ENCODE measurements around the gene MYT1. TPM values are rescaled to one million over a fixed set of nuclear protein-coding genes. Genes with fewer than 3 reads are reported as not detected.
"Not testable (repeated sequence)": the region's sequence is repeated elsewhere in the genome, so short reads cannot be mapped to it uniquely, and the experiment has no call there.

Gene MYT1
- polyA plus RNA-seq, 4 donors: 0.63 to 0.77 TPM; not detected in 2

- no peak for FAIRE-seq
- Histone ChIP-seq H3K9me3 (ENCODE audit: control insufficient read depth in 2 of 2, insufficient read depth in 1 of 2, low read depth in 1 of 2, low read length in 1 of 2) (no peaks in the 10 kb centered on the region), H3K27ac (ENCODE audit: low read depth in 1 of 3, low read length in 2 of 3) (no peak overlapping the region), H3K27me3 (ENCODE audit: control insufficient read depth in 3 of 3, insufficient read depth in 3 of 3, low read length in 3 of 3) (no peaks in the 10 kb centered on the region), H3K36me3 (ENCODE audit: control insufficient read depth in 3 of 3, insufficient read depth in 2 of 3, low read depth in 1 of 3, low read length in 3 of 3) (no peaks in the 10 kb centered on the region), H3K4me3 (ENCODE audit: low read depth in 1 of 3, low read length in 3 of 3) (no peak overlapping the region), H3K4me1 (ENCODE audit: control insufficient read depth in 3 of 3, insufficient read depth in 2 of 3, low read depth in 1 of 3, low read length in 2 of 3) (peaks cover 0 to 20% (median 0%) of the 10 kb centered on the region in 3 donors)
- 28 to 75% (median 43%) methylated on average over 5 of the region's 5 CpGs for WGBS, 3 donors
- DNase-seq: no peak
Measured at GRCh38 chr20:64233725-64234124, 69.5 kb downstream of the MYT1 start.

DNA sequence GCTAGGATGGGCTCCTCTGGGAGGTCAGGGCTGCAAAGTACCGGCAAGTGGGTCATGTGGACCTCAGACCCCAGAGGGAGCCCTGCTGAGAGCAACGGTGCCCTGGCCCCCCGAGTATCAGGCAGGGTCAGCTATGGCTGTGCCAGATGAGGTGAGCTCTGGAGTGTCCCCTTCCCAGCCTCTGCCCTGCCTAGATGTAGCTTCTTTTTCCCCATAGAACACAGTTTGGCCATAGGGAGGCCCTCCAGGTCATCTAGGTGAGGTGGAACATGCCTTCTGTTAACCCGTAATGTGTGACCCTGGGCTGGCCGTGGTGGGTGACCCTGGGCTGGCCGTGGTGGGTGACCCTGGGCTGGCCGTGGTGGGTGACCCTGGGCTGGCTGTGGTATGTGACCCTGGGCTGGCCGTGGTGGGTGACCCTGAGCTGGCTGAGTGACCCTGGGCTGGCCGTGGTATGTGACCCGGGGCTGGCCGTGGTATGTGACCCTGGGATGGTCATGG is 70.1 kb downstream of the MYT1 start:
- Histone ChIP-seq H3K4me1 (ENCODE audit: control insufficient read depth in 3 of 3, insufficient read depth in 2 of 3, low read depth in 1 of 3, low read length in 2 of 3) (peaks cover 0 to 14% (median 0%) of the 10 kb centered on the region in 3 donors), H3K27me3 (ENCODE audit: control insufficient read depth in 3 of 3, insufficient read depth in 3 of 3, low read length in 3 of 3) (no peaks in the 10 kb centered on the region), H3K36me3 (ENCODE audit: control insufficient read depth in 3 of 3, insufficient read depth in 2 of 3, low read depth in 1 of 3, low read length in 3 of 3) (no peaks in the 10 kb centered on the region), H3K27ac (ENCODE audit: low read depth in 1 of 3, low read length in 2 of 3) (no peak overlapping the region), H3K4me3 (ENCODE audit: low read depth in 1 of 3, low read length in 3 of 3) (no peak overlapping the region), H3K9me3 (ENCODE audit: control insufficient read depth in 2 of 2, insufficient read depth in 1 of 2, low read depth in 1 of 2, low read length in 1 of 2) (no peaks in the 10 kb centered on the region)
- 80 to 90% (median 88%) methylated on average over 11 of the region's 11 CpGs for WGBS, 3 donors
- FAIRE-seq: no peak
- no peak for DNase-seq

- not testable (repeated sequence) for H3K27ac ChIP-seq (ENCODE audit: low read depth in 1 of 3, low read length in 2 of 3); H3K36me3 ChIP-seq (ENCODE audit: control insufficient read depth in 3 of 3, insufficient read depth in 2 of 3, low read depth in 1 of 3, low read length in 3 of 3); H3K4me1 ChIP-seq (ENCODE audit: control insufficient read depth in 3 of 3, insufficient read depth in 2 of 3, low read depth in 1 of 3, low read length in 2 of 3); H3K9me3 ChIP-seq (ENCODE audit: control insufficient read depth in 2 of 2, insufficient read depth in 1 of 2, low read depth in 1 of 2, low read length in 1 of 2); DNase-seq; FAIRE-seq; H3K4me3 ChIP-seq (ENCODE audit: low read depth in 1 of 3, low read length in 3 of 3); H3K27me3 ChIP-seq (ENCODE audit: control insufficient read depth in 3 of 3, insufficient read depth in 3 of 3, low read length in 3 of 3)
- WGBS, 3 donors: 89 to 96% (median 92%) methylated on average over 8 to 17 of the region's 17 CpGs
Measured at GRCh38 chr20:64234921-64235565, 70.8 kb downstream of the MYT1 start.

- Histone ChIP-seq H3K36me3 (ENCODE audit: control insufficient read depth in 3 of 3, insufficient read depth in 2 of 3, low read depth in 1 of 3, low read length in 3 of 3) (no peaks in the 10 kb centered on the region), H3K9me3 (ENCODE audit: control insufficient read depth in 2 of 2, insufficient read depth in 1 of 2, low read depth in 1 of 2, low read length in 1 of 2) (no peaks in the 10 kb centered on the region), H3K4me1 (ENCODE audit: control insufficient read depth in 3 of 3, insufficient read depth in 2 of 3, low read depth in 1 of 3, low read length in 2 of 3) (peaks cover 0 to 6% (median 0%) of the 10 kb centered on the region in 3 donors), H3K27ac (ENCODE audit: low read depth in 1 of 3, low read length in 2 of 3) (no peak overlapping the region), H3K27me3 (ENCODE audit: control insufficient read depth in 3 of 3, insufficient read depth in 3 of 3, low read length in 3 of 3) (no peaks in the 10 kb centered on the region), H3K4me3 (ENCODE audit: low read depth in 1 of 3, low read length in 3 of 3) (no peak overlapping the region)
- FAIRE-seq (no peak), DNase-seq (peak; percentile 8 to 63)
- 64 to 84% (median 67%) methylated on average over 17 to 27 of the region's 27 CpGs for WGBS, 3 donors
Measured at GRCh38 chr20:64236137-64237088, 72.2 kb downstream of the MYT1 start.

- WGBS, 3 donors: 92 to 94% (median 93%) methylated on average over 17 of the region's 17 CpGs
- H3K27me3 ChIP-seq (ENCODE audit: control insufficient read depth in 3 of 3, insufficient read depth in 3 of 3, low read length in 3 of 3): no peaks in the 10 kb centered on the region
- H3K4me3 ChIP-seq (ENCODE audit: low read depth in 1 of 3, low read length in 3 of 3): no peak overlapping the region
- no peaks in the 10 kb centered on the region for H3K9me3 ChIP-seq (ENCODE audit: control insufficient read depth in 2 of 2, insufficient read depth in 1 of 2, low read depth in 1 of 2, low read length in 1 of 2)
- no peaks in the 10 kb centered on the region for H3K36me3 ChIP-seq (ENCODE audit: control insufficient read depth in 3 of 3, insufficient read depth in 2 of 3, low read depth in 1 of 3, low read length in 3 of 3)
- no peak overlapping the region for H3K27ac ChIP-seq (ENCODE audit: low read depth in 1 of 3, low read length in 2 of 3)
- H3K4me1 ChIP-seq (ENCODE audit: control insufficient read depth in 3 of 3, insufficient read depth in 2 of 3, low read depth in 1 of 3, low read length in 2 of 3): peaks cover 0 to 6% (median 0%) of the 10 kb centered on the region in 3 donors
- FAIRE-seq: no peak
- no peak for DNase-seq
Measured at GRCh38 chr20:64237316-64237715, 73.1 kb downstream of the MYT1 start.

- DNase-seq (no peak), FAIRE-seq (no peak)
- Histone ChIP-seq H3K4me1 (ENCODE audit: control insufficient read depth in 3 of 3, insufficient read depth in 2 of 3, low read depth in 1 of 3, low read length in 2 of 3) (peaks cover 0 to 6% (median 0%) of the 10 kb centered on the region in 3 donors), H3K27ac (ENCODE audit: low read depth in 1 of 3, low read length in 2 of 3) (no peak overlapping the region), H3K4me3 (ENCODE audit: low read depth in 1 of 3, low read length in 3 of 3) (no peak overlapping the region), H3K36me3 (ENCODE audit: control insufficient read depth in 3 of 3, insufficient read depth in 2 of 3, low read depth in 1 of 3, low read length in 3 of 3) (no peaks in the 10 kb centered on the region), H3K27me3 (ENCODE audit: control insufficient read depth in 3 of 3, insufficient read depth in 3 of 3, low read length in 3 of 3) (no peaks in the 10 kb centered on the region), H3K9me3 (ENCODE audit: control insufficient read depth in 2 of 2, insufficient read depth in 1 of 2, low read depth in 1 of 2, low read length in 1 of 2) (no peaks in the 10 kb centered on the region)
- 76 to 81% (median 80%) methylated on average over 11 of the region's 11 CpGs for WGBS, 3 donors
Measured at GRCh38 chr20:64238115-64238825, 74.0 kb downstream of the MYT1 start.

DNA sequence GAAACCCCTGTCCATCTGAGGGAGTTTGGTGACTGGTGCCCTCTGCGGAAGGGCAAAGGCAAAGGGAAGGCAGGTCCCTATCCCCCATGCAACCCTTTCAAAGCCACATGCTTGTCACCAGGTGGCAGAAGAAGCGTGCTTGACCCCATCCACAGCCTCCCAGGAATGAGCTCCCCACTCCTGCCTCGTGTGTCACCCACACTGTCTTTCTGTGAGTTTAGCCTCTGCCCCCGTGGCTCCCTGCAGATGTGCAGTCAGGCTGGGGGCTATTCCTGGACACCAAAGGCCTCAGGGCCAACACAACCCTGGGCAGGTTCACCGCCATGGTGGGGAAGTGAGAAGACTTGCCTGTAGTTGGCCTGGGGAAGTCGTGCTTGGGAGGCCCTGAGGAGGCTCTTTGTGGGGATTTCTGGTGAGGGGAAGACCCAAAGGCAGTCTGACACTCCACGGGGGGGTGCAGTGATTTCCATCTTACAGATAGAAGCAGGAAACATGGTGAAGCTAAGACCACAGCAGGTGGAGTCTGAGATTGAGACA is 74.7 kb downstream of the MYT1 start:
- DNase-seq: no peak
- H3K9me3 ChIP-seq (ENCODE audit: control insufficient read depth in 2 of 2, insufficient read depth in 1 of 2, low read depth in 1 of 2, low read length in 1 of 2): no peaks in the 10 kb centered on the region
- no peak for FAIRE-seq
- WGBS, 3 donors: 67 to 76% (median 73%) methylated on average over 7 of the region's 7 CpGs
- no peak overlapping the region for H3K27ac ChIP-seq (ENCODE audit: low read depth in 1 of 3, low read length in 2 of 3)
- H3K36me3 ChIP-seq (ENCODE audit: control insufficient read depth in 3 of 3, insufficient read depth in 2 of 3, low read depth in 1 of 3, low read length in 3 of 3): no peaks in the 10 kb centered on the region
- H3K4me1 ChIP-seq (ENCODE audit: control insufficient read depth in 3 of 3, insufficient read depth in 2 of 3, low read depth in 1 of 3, low read length in 2 of 3): peaks cover 0 to 6% (median 0%) of the 10 kb centered on the region in 3 donors
- H3K27me3 ChIP-seq (ENCODE audit: control insufficient read depth in 3 of 3, insufficient read depth in 3 of 3, low read length in 3 of 3): no peaks in the 10 kb centered on the region
- H3K4me3 ChIP-seq (ENCODE audit: low read depth in 1 of 3, low read length in 3 of 3): no peak overlapping the region

Data from small intestine (tissue), 7 donors.